Inflammatory macrophage treated with lipopolysaccharide for 4 hours (primary cell): Measurements from ENCODE around the gene HHIPL1.

ENCODE experiments used
- DNase-seq: peaks from one replicate; pipeline ENCODE4 v3.0.0-alpha.2; 2020

Gene HHIPL1

GRCh38 chr14:99612071-99612737 lies 32.7 kb upstream of the HHIPL1 start:
- DNase-seq = no peak

GRCh38 chr14:99612738-99613330 lies 32.1 kb upstream of the HHIPL1 start:
- DNase-seq = no peak

GRCh38 chr14:99615497-99616157 lies 29.3 kb upstream of the HHIPL1 start:
- DNase-seq = no peak

GRCh38 chr14:99616832-99617800 lies 27.8 kb upstream of the HHIPL1 start:
- DNase-seq = no peak

GRCh38 chr14:99619835-99620834 lies 24.8 kb upstream of the HHIPL1 start:
- no peak for DNase-seq

- no peak for DNase-seq
These were observed 23.0 kb upstream of the HHIPL1 start for GRCh38 chr14:99621948-99622347.

- DNase-seq = no peak
These were observed 20.9 kb upstream of the HHIPL1 start for GRCh38 chr14:99624024-99624423.

GRCh38 chr14:99624971-99625370 lies 20.0 kb upstream of the HHIPL1 start:
- no peak for DNase-seq

- no peak for DNase-seq
These were observed 19.5 kb upstream of the HHIPL1 start for GRCh38 chr14:99625476-99625875.

- no peak for DNase-seq
These were observed 18.8 kb upstream of the HHIPL1 start for GRCh38 chr14:99626041-99626648.

- no peak for DNase-seq
These were observed 17.8 kb upstream of the HHIPL1 start for GRCh38 chr14:99627100-99627499.

GRCh38 chr14:99627510-99628381 lies 17.2 kb upstream of the HHIPL1 start:
- no peak for DNase-seq

GRCh38 chr14:99628887-99629618 lies 15.9 kb upstream of the HHIPL1 start:
- DNase-seq = peak; percentile 65

- DNase-seq = no peak
These were observed 14.7 kb upstream of the HHIPL1 start for GRCh38 chr14:99630202-99630601.

- DNase-seq = no peak
These were observed 12.4 kb upstream of the HHIPL1 start for GRCh38 chr14:99632410-99633035.

- no peak for DNase-seq
These were observed 11.8 kb upstream of the HHIPL1 start for GRCh38 chr14:99633141-99633540.

GRCh38 chr14:99633918-99634317 lies 11.0 kb upstream of the HHIPL1 start:
- DNase-seq = no peak

GRCh38 chr14:99634443-99634842 lies 10.5 kb upstream of the HHIPL1 start:
- DNase-seq = no peak

GRCh38 chr14:99635116-99635515 lies 9.8 kb upstream of the HHIPL1 start:
- DNase-seq = no peak
